Ecto neural progenitor cell (in vitro differentiated cells): ENCODE data around the gene REEP3.

Experiments
- DNase-seq: peaks from one replicate; pipeline ENCODE4 v3.0.0-alpha.2; 2018; ENCODE audit warnings: low spot score

Gene REEP3

DNA sequence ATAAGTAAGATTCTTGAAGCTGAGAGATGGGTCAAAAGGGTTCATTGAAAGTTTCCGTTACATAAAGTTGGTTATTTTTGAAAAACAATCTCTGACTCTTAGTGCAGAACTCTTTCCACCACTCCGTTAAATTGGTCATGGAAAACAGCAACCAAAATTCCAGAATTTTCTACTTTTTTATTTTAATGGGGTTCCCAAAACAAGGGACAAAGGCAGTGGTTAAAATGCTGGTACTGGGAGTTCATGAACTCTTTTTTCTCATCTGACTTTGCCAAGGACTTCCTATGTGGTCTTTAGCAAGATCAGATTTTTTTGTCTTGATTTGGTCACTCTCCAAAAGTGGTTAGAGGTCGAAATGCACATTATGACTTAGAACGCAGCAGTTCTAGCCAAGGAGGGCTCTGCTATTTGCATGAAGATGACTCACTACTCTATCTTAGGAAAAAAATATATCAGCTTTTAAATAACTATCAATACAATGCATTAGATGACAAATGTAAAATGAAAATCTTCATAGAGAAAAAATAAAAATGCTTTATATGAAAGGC, 145.7 kb downstream of the REEP3 start:
- DNase-seq, result no peak

DNA sequence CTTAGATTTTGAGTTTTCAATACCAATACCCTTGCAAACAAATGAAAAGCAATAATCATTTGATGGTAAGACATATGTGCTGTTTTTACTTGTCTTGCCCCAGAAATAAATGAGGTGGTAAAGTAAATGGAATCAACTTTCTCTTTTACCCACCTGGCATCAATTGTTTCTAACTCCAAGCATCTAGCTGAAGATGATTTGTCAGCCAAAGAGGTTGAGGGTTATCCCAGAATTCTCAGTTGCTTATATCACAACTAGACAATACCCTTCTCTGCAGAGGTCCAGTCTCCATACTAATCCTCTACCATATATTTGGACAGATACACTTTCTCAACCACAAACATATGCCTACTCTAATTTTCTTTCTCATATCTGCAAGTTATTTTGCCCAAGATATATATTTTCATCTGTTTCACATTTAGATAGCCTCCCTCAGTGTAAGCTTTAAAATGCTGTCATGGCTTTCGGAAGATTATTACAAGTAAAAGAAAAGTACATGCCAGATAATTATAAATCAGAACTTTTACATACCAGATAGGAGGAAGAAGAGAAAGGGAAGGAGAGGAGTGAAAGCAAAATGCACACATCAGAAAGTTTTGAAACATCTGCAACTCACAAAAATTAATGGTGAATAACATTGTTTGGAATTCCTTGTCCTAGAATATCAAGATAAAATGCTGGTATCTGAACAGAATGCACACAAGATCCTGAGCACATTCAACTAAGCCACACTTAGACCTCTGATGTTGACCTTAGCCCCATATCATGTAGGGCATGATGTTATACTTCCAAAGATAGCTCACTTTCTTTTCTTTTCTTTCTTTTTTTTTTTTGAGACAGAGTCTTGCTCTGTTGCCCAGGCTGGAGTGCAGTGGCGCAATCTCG, 146.6 kb downstream of the REEP3 start:
- no peak for DNase-seq

DNA sequence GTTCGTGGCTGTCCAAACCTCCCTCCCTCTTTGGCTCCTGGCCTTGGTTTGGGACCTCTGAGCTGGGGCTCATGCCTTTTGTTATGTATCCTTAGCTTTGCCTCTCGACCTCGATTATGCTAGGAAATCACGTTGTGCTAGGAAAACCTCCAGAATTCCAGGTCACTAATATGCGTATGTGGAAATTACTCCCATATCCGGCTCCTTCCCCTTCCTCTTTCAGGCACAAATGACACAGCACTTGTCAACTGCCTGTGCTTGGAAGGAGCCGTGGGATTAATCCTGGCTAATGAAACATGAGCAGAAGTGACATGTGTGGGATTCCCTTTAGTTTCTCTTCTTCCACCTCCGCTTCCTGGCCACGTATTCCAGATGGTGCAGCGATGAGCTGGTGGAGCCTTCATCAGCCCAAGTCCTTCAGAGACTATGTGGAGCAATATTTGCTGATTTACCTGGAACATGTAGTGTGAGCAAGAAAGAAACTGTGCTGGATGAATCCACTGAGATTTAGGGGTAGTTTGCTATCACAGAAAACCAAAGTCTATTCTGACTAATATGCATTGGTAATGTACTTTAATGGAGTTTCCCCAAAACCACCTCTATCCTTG, 149.2 kb downstream of the REEP3 start:
- DNase-seq, result no peak

DNA sequence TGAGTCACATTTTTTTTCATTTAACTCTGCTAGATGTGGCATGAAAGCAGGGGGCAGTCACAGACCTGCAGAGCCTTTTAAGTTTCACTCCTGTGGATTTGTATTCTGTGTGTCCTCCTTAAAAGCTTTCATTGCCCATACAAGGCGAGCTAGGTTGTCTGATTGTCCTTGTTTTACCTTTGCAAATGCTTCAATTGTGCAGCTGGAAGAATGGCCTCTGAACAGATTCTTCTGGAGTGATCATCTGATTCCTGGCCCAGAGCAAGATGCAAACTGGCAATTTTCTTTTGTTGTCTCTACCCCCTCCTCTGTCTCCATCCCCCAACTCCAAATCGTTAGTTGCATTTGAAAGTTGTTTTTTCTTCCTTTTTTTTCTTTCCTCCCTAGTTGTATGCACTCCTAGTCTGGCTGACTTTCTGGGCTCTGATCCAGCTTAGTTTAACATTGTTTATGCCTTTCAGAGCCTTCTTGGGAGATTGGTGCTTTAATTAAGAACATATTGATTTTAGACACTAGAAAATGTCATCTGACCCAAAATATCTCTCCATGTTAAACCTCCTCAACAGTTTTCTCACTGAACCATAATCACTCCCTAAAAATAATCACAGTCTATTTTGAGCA, 150.2 kb downstream of the REEP3 start:
- DNase-seq, result no peak

DNA sequence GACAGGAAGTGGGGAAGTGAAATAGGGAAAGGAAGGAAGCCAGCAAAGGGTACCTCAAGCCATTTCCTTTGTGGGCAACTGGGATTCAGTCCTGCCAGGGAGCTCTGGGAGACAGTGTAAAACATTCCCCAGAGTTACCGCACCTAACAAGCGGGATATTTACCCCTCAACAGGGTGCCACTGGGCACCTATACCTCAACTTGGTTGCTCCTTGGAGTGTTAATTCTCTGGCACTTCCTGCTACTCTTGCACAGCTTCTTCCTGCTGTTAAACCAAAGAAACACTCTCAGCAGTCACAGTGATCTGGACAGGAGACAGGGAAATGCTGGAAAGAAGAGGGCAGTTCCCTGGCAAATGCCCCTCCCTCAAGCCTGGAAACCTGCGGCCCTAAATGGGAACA, 151.3 kb downstream of the REEP3 start:
- DNase-seq, result no peak

DNA sequence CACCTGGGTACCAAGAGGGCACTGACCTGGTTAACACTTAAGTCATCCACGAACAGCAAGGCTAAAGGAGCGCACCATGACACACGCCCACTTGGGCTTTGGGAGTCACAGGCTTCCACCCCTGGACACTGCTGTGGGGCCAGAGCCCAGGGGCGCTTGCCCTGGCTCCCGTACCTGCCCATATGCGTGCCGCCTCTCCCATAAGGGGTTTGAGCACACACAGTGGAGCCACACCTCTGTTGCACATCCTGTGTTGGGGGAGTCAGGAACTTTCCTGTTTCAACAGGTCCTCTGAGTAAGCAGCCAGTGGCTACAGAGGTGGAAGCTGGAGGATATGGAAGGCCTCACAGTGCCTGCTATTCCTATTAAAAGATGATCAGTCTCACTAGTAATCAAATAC, 152.0 kb downstream of the REEP3 start:
- DNase-seq, result no peak

DNA sequence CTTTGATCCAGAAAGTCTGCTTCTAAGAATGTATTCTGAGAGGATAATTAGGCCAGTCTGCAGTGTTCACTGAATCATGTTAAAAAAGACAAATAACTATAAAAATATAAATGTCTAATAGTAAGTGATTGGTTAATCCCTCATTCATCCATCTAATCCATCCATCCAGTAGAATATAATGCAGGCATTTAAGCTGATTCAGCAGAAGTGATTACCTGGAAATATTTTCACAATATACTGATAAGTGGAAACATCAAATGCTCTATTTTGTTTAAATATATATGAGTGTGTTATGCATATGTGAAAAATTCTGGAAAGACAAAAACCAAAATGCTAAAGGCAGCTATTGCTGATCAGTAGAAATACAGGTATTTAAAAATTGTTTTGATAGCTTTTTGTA, 152.6 kb downstream of the REEP3 start:
- DNase-seq, result no peak
